Lower leg skin (tissue), 3 donors: ENCODE data around the gene ACTG2.

Experiments used
- POLR2A ChIP-seq, 2 donors: fragments of 450-650 bp; IDR thresholded peaks; one replicate each; pipeline ENCODE4 v1.6.1; 2016 to 2017; ENCODE audit warnings: antibody characterized with exemption in 2 of 2, mild to moderate bottlenecking in 1 of 2, moderate library complexity in 1 of 2
- TF ChIP-seq, protein P1 (sequence below), 3 donors: fragments of 450-650 bp; IDR thresholded peaks; one replicate each; pipeline ENCODE4 v1.5.1; 2016; ENCODE audit warnings: antibody characterized with exemption in 3 of 3, mild to moderate bottlenecking in 3 of 3, moderate library complexity in 2 of 3

GRCh38 chr2:73956218-73956865 lies 63.5 kb downstream of the ACTG2 start:
- TF ChIP-seq POLR2A (IDR thresholded peaks at IDR 0.05) = no peak
- TF ChIP-seq, protein P1, sequence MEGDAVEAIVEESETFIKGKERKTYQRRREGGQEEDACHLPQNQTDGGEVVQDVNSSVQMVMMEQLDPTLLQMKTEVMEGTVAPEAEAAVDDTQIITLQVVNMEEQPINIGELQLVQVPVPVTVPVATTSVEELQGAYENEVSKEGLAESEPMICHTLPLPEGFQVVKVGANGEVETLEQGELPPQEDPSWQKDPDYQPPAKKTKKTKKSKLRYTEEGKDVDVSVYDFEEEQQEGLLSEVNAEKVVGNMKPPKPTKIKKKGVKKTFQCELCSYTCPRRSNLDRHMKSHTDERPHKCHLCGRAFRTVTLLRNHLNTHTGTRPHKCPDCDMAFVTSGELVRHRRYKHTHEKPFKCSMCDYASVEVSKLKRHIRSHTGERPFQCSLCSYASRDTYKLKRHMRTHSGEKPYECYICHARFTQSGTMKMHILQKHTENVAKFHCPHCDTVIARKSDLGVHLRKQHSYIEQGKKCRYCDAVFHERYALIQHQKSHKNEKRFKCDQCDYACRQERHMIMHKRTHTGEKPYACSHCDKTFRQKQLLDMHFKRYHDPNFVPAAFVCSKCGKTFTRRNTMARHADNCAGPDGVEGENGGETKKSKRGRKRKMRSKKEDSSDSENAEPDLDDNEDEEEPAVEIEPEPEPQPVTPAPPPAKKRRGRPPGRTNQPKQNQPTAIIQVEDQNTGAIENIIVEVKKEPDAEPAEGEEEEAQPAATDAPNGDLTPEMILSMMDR (IDR thresholded peaks at IDR 0.05) = no peak
